GM21786 (cell line): ENCODE results near the gene AFF3.
"Not testable (repeated sequence)": the region's sequence is repeated elsewhere in the genome, so short reads cannot be mapped to it uniquely, and the experiment has no call there.

Experiments used
- ATAC-seq: cut with Tn5 transposase; IDR thresholded peaks from one replicate; pipeline ENCODE4 v1.9.1; 2021; ENCODE audit not compliant: unreplicated experiment

AFF3 gene

GRCh38 chr2:99938250-99938649, 204.1 kb downstream of the AFF3 start:
- no peak for ATAC-seq

GRCh38 chr2:99936065-99936464, 206.3 kb downstream of the AFF3 start:
- no peak for ATAC-seq

- no peak for ATAC-seq
Observed at GRCh38 chr2:99935662-99936061, 206.7 kb downstream of the AFF3 start.

- no peak for ATAC-seq
Observed at GRCh38 chr2:99933894-99934650, 208.3 kb downstream of the AFF3 start.

GRCh38 chr2:99933491-99933890, 208.9 kb downstream of the AFF3 start:
- not testable (repeated sequence) for ATAC-seq

- no peak for ATAC-seq
Observed at GRCh38 chr2:99928470-99929053, 213.8 kb downstream of the AFF3 start.

- ATAC-seq: not testable (repeated sequence)
Observed at GRCh38 chr2:99927690-99928207, 214.6 kb downstream of the AFF3 start.

- ATAC-seq: no peak
Observed at GRCh38 chr2:99926986-99927385, 215.4 kb downstream of the AFF3 start.

GRCh38 chr2:99925960-99926359, 216.4 kb downstream of the AFF3 start:
- no peak for ATAC-seq

- no peak for ATAC-seq
Observed at GRCh38 chr2:99922664-99923063, 219.7 kb downstream of the AFF3 start.

GRCh38 chr2:99921903-99922302, 220.5 kb downstream of the AFF3 start:
- ATAC-seq: no peak

- ATAC-seq: no peak
Observed at GRCh38 chr2:99918389-99918788, 224.0 kb downstream of the AFF3 start.

- ATAC-seq: no peak
Observed at GRCh38 chr2:99915108-99915675, 227.2 kb downstream of the AFF3 start.

GRCh38 chr2:99911736-99912135, 230.7 kb downstream of the AFF3 start:
- no peak for ATAC-seq

GRCh38 chr2:99910902-99911301, 231.5 kb downstream of the AFF3 start:
- no peak for ATAC-seq

- ATAC-seq: no peak
Observed at GRCh38 chr2:99905636-99906035, 236.8 kb downstream of the AFF3 start.

- no peak for ATAC-seq
Observed at GRCh38 chr2:99905025-99905424, 237.4 kb downstream of the AFF3 start.

- no peak for ATAC-seq
Observed at GRCh38 chr2:99903981-99904380, 238.4 kb downstream of the AFF3 start.

GRCh38 chr2:99900556-99900955, 241.8 kb downstream of the AFF3 start:
- no peak for ATAC-seq

- ATAC-seq: no peak
Observed at GRCh38 chr2:99899882-99900281, 242.5 kb downstream of the AFF3 start.

GRCh38 chr2:99899058-99899855, 243.1 kb downstream of the AFF3 start:
- ATAC-seq: no peak
